CD4-positive, alpha-beta T cell treated with Interleukin-17A for 1 hour (primary cell): ENCODE measurements around the gene BIRC2.

Experiments used
- DNase-seq: peaks from one replicate; pipeline ENCODE4 v3.0.0-alpha.2; 2020

BIRC2 gene

DNA sequence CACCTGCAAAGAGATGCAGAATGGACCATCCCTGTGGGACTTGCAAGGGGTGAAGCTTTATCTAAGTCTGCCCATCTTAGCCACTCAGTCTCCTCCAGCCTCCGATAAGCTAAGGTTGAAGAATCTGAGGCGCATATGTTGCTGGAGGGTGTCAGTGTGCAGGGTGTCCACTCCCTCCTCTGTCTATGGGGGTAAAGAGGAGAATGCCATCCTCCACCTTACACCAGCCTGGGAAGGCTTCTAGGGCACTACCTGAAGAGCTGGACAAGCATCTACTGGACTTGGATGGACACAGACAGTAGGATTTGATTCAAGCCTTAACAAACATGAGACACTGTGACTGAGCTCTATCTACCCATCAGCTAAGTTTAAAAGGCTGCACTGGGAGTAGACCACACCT is 59.1 kb downstream of the BIRC2 start:
- no peak for DNase-seq

DNA sequence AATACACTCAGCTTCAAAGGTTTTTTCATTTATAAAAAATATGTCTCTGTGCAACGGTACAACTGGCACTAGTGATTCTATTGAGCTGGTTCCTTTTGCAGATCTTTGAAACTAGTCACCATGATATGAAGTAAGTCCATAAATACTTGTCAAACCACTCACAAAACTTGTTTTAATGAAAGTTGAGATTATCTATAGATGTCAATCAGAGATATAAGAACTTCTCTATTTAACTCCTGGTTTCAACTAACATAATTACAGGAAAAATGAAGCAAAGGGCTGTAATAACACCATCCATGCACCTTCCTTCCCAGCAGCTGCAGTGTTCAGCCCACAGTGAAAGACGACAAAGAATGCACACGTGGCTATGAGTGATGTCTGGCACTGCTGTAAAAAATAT is 60.9 kb downstream of the BIRC2 start:
- DNase-seq: no peak

GRCh38 chr11:102408339-102408738 is 61.3 kb downstream of the BIRC2 start:
- no peak for DNase-seq

DNA sequence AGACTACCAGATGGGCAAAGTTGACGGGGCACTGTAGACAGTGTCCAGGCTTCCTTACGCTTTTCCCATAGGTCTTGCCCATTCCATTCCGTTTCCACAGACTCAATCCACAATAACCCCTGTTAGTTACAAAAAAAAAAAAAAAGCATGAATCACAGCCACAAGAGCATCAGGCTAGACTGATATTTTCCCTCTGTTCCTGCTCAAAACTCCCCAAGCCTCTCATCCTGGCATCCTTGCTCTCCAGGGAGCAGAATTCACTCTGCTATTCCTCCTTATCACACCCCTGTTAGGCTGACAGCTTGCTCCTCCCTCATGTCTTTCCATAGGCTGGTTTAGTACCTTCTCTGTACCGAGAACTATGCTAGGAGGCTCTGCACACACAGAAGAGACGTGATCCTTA is 63.4 kb downstream of the BIRC2 start:
- no peak for DNase-seq

GRCh38 chr11:102411142-102411541 is 64.1 kb downstream of the BIRC2 start:
- no peak for DNase-seq

DNA sequence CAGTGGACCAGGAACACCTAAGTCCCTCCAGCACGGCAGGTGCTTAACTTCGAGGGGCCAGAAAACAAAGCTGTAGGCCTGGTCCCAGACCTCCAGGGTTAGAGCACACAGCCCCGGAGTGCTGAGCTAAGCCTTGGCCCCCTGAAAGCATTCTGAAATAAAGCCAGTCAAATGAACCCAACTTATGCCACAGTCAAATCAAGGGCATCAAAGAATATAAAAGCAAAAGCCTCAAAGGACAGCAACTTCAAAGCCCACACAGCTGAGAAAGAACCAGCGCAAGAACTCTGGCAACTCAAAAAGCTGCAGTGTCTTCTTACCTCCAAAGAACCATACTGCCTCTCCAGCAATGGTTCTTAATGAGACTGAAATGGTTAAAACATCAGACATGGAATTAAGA is 66.5 kb downstream of the BIRC2 start:
- peak; percentile 30 for DNase-seq

DNA sequence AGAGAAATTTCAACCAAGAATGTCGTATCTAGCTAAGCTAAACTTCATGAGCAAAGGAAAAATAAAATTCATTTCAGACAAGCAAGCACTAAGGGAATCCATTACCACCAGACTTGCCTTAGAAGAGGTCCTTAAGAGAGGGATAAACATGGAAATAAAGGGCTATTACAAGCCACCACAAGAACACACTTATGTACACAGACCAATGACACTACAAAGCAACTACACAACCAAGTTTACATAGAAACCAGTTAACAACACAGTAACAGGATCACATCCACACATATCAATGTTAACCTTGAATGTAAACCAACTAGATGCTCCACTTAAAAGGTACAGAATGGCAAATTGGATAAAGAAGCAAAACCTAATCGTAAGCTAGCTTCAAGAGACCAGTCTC is 67.5 kb downstream of the BIRC2 start:
- DNase-seq: no peak

GRCh38 chr11:102415304-102415916 is 68.4 kb downstream of the BIRC2 start:
- peak; percentile 38 for DNase-seq

- DNase-seq: peak; percentile 40
Measured at GRCh38 chr11:102416976-102417375, 70.0 kb downstream of the BIRC2 start.

- DNase-seq: no peak
Measured at GRCh38 chr11:102419181-102419580, 72.2 kb downstream of the BIRC2 start.

- no peak for DNase-seq
Measured at GRCh38 chr11:102420547-102420946, 73.5 kb downstream of the BIRC2 start.

DNA sequence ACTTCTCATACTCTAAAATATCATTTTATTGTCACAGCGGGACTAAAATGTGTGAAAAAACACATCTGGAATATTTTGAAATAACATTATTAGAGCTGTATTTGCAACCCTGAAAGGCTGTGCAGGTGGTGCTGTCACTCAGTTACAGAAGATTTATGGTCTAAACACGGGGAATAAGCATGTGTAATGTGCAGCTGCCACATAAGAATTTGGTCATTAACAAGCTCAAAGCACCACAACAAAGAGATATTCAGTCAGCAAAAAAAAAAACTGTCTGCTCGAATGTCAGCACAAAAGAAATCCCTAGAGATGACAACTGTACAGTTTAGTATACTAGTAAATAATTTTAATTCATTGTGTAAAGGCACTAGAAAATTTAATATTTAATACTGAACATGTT is 74.2 kb downstream of the BIRC2 start:
- peak; percentile 19 for DNase-seq

GRCh38 chr11:102422817-102423712 is 76.1 kb downstream of the BIRC2 start:
- DNase-seq: no peak

DNA sequence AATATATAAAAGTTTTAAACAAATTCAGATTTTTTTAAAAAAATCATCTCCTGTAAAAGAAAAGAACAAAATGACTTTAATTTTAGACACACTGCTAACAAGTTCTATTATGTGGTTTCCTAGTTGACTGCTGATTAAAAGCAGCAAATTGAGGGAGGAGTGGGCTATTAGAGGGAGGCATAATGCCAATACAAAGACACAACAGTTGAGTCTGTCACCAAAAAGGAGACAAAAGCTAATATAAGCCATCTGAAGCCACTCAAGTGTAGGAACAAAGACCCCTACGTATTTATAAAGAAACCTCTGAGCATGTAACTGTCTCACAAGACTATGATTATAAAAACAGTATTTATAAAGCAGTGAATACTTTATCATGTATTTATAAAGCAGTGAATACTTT is 76.9 kb downstream of the BIRC2 start:
- DNase-seq: no peak

GRCh38 chr11:102426000-102426399 is 79.0 kb downstream of the BIRC2 start:
- DNase-seq: no peak

DNA sequence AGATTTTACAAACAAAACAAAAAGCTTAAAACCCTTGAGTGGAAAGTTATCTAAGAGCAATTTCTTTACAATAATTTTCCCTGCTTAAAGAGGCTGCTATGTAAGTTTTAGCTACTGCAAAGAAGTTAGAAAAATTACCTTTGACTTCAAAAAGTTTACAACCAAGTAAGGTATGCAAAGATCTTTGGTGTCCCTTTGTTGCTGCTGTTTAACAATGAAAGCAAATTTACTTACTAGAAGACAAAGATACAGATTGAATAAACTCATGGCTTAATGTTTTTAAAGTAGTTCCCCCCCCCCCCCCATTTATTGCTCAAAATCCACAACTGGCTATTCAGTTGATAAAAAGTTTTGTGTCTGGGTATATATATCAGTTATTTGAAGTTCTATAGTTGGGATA is 79.6 kb downstream of the BIRC2 start:
- no peak for DNase-seq

DNA sequence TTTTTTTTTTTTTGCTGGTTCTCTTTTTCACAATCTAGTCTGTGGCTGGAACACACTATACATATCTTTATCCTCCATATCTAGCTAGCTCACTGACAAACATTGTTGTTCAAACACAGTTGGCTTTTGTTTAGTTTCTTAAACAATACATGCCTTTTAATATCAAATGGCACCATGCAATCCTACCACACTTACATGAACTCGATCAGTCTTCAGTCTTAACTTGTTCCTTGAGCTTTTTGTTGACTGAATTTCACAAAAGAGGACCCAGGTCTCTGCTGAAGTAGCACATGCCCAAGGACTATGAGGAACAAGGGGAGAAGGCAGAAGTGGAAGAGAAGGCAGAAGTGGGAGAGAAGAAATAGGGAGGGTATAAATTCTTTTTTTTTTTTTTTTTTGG is 80.1 kb downstream of the BIRC2 start:
- DNase-seq: no peak
